ENCODE results near the gene SLC66A2. TPM values are rescaled to one million over a fixed set of nuclear protein-coding genes. Genes with fewer than 3 reads are reported as not detected.

SLC66A2 gene
- total RNA-seq, 1 experiment from 2014 or later = 21.7 TPM

DNA sequence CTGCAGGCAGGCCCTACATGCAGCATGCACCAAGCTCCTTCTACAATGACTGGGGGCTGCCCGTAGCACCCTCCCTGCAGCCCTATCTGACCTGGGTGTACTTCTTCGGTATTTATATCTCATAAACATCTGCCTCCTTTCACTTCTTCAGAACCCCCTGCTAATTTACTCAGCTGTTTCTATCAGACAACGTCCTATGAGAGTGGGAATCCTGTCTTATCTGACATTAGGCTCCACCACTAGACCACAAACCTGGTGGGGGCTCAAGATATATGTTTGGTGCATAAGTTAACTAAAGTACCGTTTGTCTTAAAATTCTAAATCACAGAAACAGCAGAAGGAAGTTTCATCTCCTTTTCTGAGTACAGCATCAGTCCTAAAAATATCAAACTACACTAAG, 23.6 kb upstream of the SLC66A2 start:
- ChIA-PET CTCF (no interaction called here), POLR2A (interaction anchor here (0.7 to 2.8 kb wide), 3 partner anchors 13 to 59 kb away, joined by 3 to 27 read pairs (median 3); partner anchors contain the start of gene TXNL4A)
- Mint-ChIP-seq H3K27me3 (ENCODE audit: insufficient read depth, unreplicated experiment) (no peaks in the 10 kb centered on the region), H3K9me3 (ENCODE audit: unreplicated experiment) (no peaks in the 10 kb centered on the region), H3K27ac (ENCODE audit: low read depth, unreplicated experiment) (no peak overlapping the region), H3K4me1 (ENCODE audit: insufficient read depth, unreplicated experiment) (peaks cover 17% of the 10 kb centered on the region), H3K4me3 (ENCODE audit: unreplicated experiment) (no peak overlapping the region), H3K36me3 (ENCODE audit: insufficient read depth, unreplicated experiment) (peaks cover 51% of the 10 kb centered on the region)
- no TSS peak for BruUV-seq (replicated peaks)
- TF ChIP-seq, protein P1, sequence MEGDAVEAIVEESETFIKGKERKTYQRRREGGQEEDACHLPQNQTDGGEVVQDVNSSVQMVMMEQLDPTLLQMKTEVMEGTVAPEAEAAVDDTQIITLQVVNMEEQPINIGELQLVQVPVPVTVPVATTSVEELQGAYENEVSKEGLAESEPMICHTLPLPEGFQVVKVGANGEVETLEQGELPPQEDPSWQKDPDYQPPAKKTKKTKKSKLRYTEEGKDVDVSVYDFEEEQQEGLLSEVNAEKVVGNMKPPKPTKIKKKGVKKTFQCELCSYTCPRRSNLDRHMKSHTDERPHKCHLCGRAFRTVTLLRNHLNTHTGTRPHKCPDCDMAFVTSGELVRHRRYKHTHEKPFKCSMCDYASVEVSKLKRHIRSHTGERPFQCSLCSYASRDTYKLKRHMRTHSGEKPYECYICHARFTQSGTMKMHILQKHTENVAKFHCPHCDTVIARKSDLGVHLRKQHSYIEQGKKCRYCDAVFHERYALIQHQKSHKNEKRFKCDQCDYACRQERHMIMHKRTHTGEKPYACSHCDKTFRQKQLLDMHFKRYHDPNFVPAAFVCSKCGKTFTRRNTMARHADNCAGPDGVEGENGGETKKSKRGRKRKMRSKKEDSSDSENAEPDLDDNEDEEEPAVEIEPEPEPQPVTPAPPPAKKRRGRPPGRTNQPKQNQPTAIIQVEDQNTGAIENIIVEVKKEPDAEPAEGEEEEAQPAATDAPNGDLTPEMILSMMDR (IDR thresholded peaks at IDR 0.05; ENCODE audit: unreplicated experiment) = no peak
- intact Hi-C loops (cut with micrococcal nuclease) = no loop called here
- no peak for DNase-seq (ENCODE audit: unreplicated experiment)

DNA sequence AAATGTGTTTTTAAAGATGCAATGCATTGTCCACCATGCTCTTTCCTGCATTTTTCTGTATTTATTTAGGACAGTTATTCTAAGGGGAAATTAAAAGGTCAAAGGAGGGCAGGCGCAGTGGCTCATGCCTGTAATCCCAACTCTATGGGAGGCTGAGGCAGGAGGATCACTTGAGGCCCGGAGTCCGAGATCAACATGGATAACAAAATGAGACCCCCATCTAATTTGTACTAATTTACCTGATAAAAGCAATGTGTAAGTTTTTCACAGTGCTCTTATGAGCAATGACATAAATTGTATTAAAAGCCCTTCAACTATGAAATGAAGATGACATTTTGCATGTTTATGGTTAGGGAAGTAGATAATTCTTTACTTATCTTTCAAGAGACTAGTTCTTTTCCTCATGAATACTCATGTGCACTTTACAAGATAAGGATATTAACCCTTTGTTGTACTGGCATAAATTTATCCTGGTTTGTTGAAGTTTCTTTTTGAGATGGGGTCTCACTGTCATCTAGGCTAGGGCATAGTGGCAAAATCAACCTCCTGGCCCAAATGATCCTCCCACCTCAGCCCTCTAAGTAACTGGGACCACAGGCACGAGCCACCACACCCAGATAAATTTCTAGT, 22.7 kb upstream of the SLC66A2 start:
- DNase-seq (ENCODE audit: unreplicated experiment) = no peak
- POLR2A ChIA-PET = interaction anchor here (0.7 kb wide), 1 partner anchor 14 kb away, joined by 3 read pairs; no protein-coding TSS in a partner anchor
- Mint-ChIP-seq H3K4me3 (ENCODE audit: unreplicated experiment) (no peak overlapping the region), H3K36me3 (ENCODE audit: insufficient read depth, unreplicated experiment) (peaks cover 51% of the 10 kb centered on the region), H3K4me1 (ENCODE audit: insufficient read depth, unreplicated experiment) (peaks cover 21% of the 10 kb centered on the region), H3K27me3 (ENCODE audit: insufficient read depth, unreplicated experiment) (no peaks in the 10 kb centered on the region), H3K27ac (ENCODE audit: low read depth, unreplicated experiment) (no peak overlapping the region), H3K9me3 (ENCODE audit: unreplicated experiment) (no peaks in the 10 kb centered on the region)
- TF ChIP-seq, protein P1 (IDR thresholded peaks at IDR 0.05; ENCODE audit: unreplicated experiment) = no peak
- no TSS peak for BruUV-seq (replicated peaks)
- intact Hi-C loops (cut with micrococcal nuclease) = no loop called here
- CTCF ChIA-PET = interaction anchor here (0.5 to 1.2 kb wide), 2 partner anchors 14 to 58 kb away, joined by 3 read pairs; no protein-coding TSS in a partner anchor

DNA sequence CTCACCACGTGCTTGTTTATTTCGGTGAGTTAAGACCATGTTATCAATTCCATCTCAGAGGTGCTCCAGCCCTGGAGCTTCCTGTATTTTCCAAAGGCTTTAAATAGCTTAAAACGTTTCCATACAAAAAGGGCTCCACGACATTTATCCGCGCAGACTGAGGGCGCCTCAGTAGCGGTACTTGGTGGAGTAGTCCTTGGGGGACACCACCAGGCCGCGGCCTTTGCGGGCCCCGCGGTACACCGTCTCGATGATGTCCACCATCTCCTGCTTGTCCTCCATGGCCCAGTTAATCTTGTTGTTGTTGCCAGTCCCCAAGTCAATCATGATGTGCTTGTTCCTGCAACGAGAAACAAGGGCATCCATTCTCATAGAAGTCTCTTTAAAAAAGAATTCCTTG, 22.1 kb upstream of the SLC66A2 start:
- H3K27me3 Mint-ChIP-seq (ENCODE audit: insufficient read depth, unreplicated experiment) = no peaks in the 10 kb centered on the region
- BruUV-seq (replicated peaks) = no TSS peak
- H3K27ac Mint-ChIP-seq (ENCODE audit: low read depth, unreplicated experiment) = no peak overlapping the region
- H3K36me3 Mint-ChIP-seq (ENCODE audit: insufficient read depth, unreplicated experiment) = peaks cover 51% of the 10 kb centered on the region
- DNase-seq (ENCODE audit: unreplicated experiment) = no peak
- H3K4me1 Mint-ChIP-seq (ENCODE audit: insufficient read depth, unreplicated experiment) = peaks cover 21% of the 10 kb centered on the region
- intact Hi-C loops (cut with micrococcal nuclease) = no loop called here
- ChIA-PET POLR2A (interaction anchor here (0.6 kb wide), 1 partner anchor 31 kb away, joined by 3 read pairs; no protein-coding TSS in a partner anchor), CTCF (interaction anchor here (0.6 to 1.2 kb wide), 2 partner anchors 14 to 145 kb away, joined by 3 read pairs; no protein-coding TSS in a partner anchor)
- H3K9me3 Mint-ChIP-seq (ENCODE audit: unreplicated experiment) = no peaks in the 10 kb centered on the region
- TF ChIP-seq, protein P1 (IDR thresholded peaks at IDR 0.05; ENCODE audit: unreplicated experiment) = no peak
- no peak overlapping the region for H3K4me3 Mint-ChIP-seq (ENCODE audit: unreplicated experiment)

DNA sequence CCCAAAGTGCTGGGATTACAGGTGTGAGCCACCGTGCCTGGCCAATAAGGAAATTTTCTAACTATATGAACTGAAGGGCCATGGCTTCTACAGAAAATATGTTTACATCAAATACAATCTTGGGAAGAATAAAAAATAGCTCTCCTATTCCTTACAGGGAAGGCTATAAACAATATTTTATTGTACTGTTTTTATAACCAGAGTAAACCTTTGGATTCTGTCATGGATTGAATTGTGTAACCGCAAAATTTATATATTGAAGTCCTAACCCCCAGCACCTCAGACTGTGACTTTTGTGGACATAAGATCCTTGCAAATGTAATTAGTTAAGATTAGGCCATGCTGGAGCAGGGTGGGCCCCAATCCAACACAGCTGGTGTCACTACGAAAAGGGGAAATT, 21.3 kb upstream of the SLC66A2 start:
- POLR2A ChIA-PET = interaction anchor here (0.6 to 1.0 kb wide), 2 partner anchors 8 to 32 kb away, joined by 3 read pairs; no protein-coding TSS in a partner anchor

More for the DNA sequence above, 21.3 kb upstream of the SLC66A2 start:
- peaks cover 16% of the 10 kb centered on the region for H3K4me1 Mint-ChIP-seq (ENCODE audit: insufficient read depth, unreplicated experiment)
- TF ChIP-seq, protein P1 (IDR thresholded peaks at IDR 0.05; ENCODE audit: unreplicated experiment) = no peak
- BruUV-seq (replicated peaks) = no TSS peak
- no peak overlapping the region for H3K4me3 Mint-ChIP-seq (ENCODE audit: unreplicated experiment)
- no peak overlapping the region for H3K27ac Mint-ChIP-seq (ENCODE audit: low read depth, unreplicated experiment)
- intact Hi-C loops (cut with micrococcal nuclease) = no loop called here
- H3K27me3 Mint-ChIP-seq (ENCODE audit: insufficient read depth, unreplicated experiment) = no peaks in the 10 kb centered on the region
- CTCF ChIA-PET = interaction anchor here (0.6 to 1.2 kb wide), 2 partner anchors 13 to 276 kb away, joined by 3 read pairs; no protein-coding TSS in a partner anchor
- no peak for DNase-seq (ENCODE audit: unreplicated experiment)
- peaks cover 59% of the 10 kb centered on the region for H3K36me3 Mint-ChIP-seq (ENCODE audit: insufficient read depth, unreplicated experiment)
- H3K9me3 Mint-ChIP-seq (ENCODE audit: unreplicated experiment) = no peaks in the 10 kb centered on the region
